ENCODE data around the gene SERPINE2.
A peak's percentile ranks its signal among the peaks of the same experiment; 100 is the strongest.

Gene SERPINE2

GRCh38 chr2:224042191-224042696, 3.2 kb upstream of the SERPINE2 start:
- DNase-seq = no peak

- DNase-seq = no peak
Measured at GRCh38 chr2:224041554-224041953, 2.5 kb upstream of the SERPINE2 start.

GRCh38 chr2:224040753-224041152, 1.7 kb upstream of the SERPINE2 start:
- DNase-seq = no peak

- peak; percentile 17 for DNase-seq
Measured at GRCh38 chr2:224039770-224040440, 819 bp upstream of the SERPINE2 start.

GRCh38 chr2:224038830-224039079, 331 bp downstream of the SERPINE2 start:
- no peak for DNase-seq

GRCh38 chr2:224038049-224038829, 847 bp downstream of the SERPINE2 start:
- peak; percentile 11 for DNase-seq

GRCh38 chr2:224036731-224037361, 2.2 kb downstream of the SERPINE2 start:
- no peak for DNase-seq

- no peak for DNase-seq
Measured at GRCh38 chr2:224034017-224034416, 5.1 kb downstream of the SERPINE2 start.

- DNase-seq = no peak
Measured at GRCh38 chr2:224033601-224034000, 5.5 kb downstream of the SERPINE2 start.

- no peak for DNase-seq
Measured at GRCh38 chr2:224032283-224032682, 6.8 kb downstream of the SERPINE2 start.

- DNase-seq = no peak
Measured at GRCh38 chr2:224031358-224031970, 7.6 kb downstream of the SERPINE2 start.

GRCh38 chr2:224030786-224031185, 8.3 kb downstream of the SERPINE2 start:
- DNase-seq = no peak

GRCh38 chr2:224029876-224030275, 9.2 kb downstream of the SERPINE2 start:
- DNase-seq = no peak

- DNase-seq = peak; percentile 3
Measured at GRCh38 chr2:224027931-224028330, 11.2 kb downstream of the SERPINE2 start.

GRCh38 chr2:224027070-224027469, 12.0 kb downstream of the SERPINE2 start:
- no peak for DNase-seq

- no peak for DNase-seq
Measured at GRCh38 chr2:224025874-224026273, 13.2 kb downstream of the SERPINE2 start.

GRCh38 chr2:224024270-224024669, 14.8 kb downstream of the SERPINE2 start:
- no peak for DNase-seq

GRCh38 chr2:224023188-224023587, 15.9 kb downstream of the SERPINE2 start:
- DNase-seq = no peak

GRCh38 chr2:224022486-224022885, 16.6 kb downstream of the SERPINE2 start:
- DNase-seq = no peak

GRCh38 chr2:224020523-224020922, 18.6 kb downstream of the SERPINE2 start:
- DNase-seq = no peak

- no peak for DNase-seq
Measured at GRCh38 chr2:224017957-224018356, 21.1 kb downstream of the SERPINE2 start.

GRCh38 chr2:224016963-224017362, 22.1 kb downstream of the SERPINE2 start:
- DNase-seq = no peak

GRCh38 chr2:224014336-224014735, 24.8 kb downstream of the SERPINE2 start:
- DNase-seq = no peak

- no peak for DNase-seq
Measured at GRCh38 chr2:224011837-224012236, 27.2 kb downstream of the SERPINE2 start.
